HFFc6 (cell line): Measurements from ENCODE around the gene HIPK2. TPM values are rescaled to one million over a fixed set of nuclear protein-coding genes. Genes with fewer than 3 reads are reported as not detected.

Experiments
- DNase-seq: peaks from one replicate; pipeline ENCODE4 v3.0.0-alpha.2; 2018
- H3K27ac Mint-ChIP-seq: 2 replicates; pipeline ENCODE4 v1.8.0; 2020; ENCODE audit warnings: mild to moderate bottlenecking, mixed read lengths
- H3K27me3 Mint-ChIP-seq: 2 replicates; pipeline ENCODE4 v1.8.0; 2021; ENCODE audit warnings: mild to moderate bottlenecking, moderate library complexity, mixed read lengths; ENCODE audit not compliant: insufficient read depth
- H3K36me3 Mint-ChIP-seq: 2 replicates; pipeline ENCODE4 v1.8.0; 2021; ENCODE audit warnings: low read depth, mixed read lengths
- H3K4me1 Mint-ChIP-seq: 2 replicates; pipeline ENCODE4 v1.8.0; 2020; ENCODE audit warnings: low read depth, mixed read lengths
- H3K4me3 Mint-ChIP-seq: 2 replicates; pipeline ENCODE4 v1.8.0; 2020; ENCODE audit warnings: mild to moderate bottlenecking, moderate library complexity, mixed read lengths
- H3K9me3 Mint-ChIP-seq: 2 replicates; pipeline ENCODE4 v1.8.0; 2020; ENCODE audit warnings: mild to moderate bottlenecking, mixed read lengths
- CTCF ChIP-seq: fragments of 200-600 bp; sonication (generic); IDR thresholded peaks from 2 replicates; pipeline ENCODE4 v1.5.0; 2021; ENCODE audit warnings: antibody characterized with exemption, mild to moderate bottlenecking
- total RNA-seq, 6 experiments: library from RNA; stranded (reverse); fragmentation: NEBNext Ultra II Directional; extraction: Animal tissue kit (Norgen Biotek cat#: 25700); gene quantifications; 2 replicates in 1 of 6; 3 replicates in 5 of 6; pipeline ENCODE4 v1.2.3, GENCODE V29; 2021

The HIPK2 gene
- total RNA-seq, 6 experiments from 2014 or later: 14.6 to 33.4 (median 31.4) TPM

- H3K27ac Mint-ChIP-seq: peak overlapping the region; percentile 40; the same call in 1 of the 2 replicates
- DNase-seq: no peak
- 0 out of 2 replicates have a peak overlapping the region, but pooled peaks have one; percentile 1 for H3K4me3 Mint-ChIP-seq
- no peaks in the 10 kb centered on the region for H3K9me3 Mint-ChIP-seq
- peaks cover 61% of the 10 kb centered on the region for H3K4me1 Mint-ChIP-seq
- TF ChIP-seq CTCF: no peak
- peaks cover 21% of the 10 kb centered on the region for H3K36me3 Mint-ChIP-seq
- peaks cover 2% of the 10 kb centered on the region; the same call in 1 of the 2 replicates for H3K27me3 Mint-ChIP-seq
Measured at GRCh38 chr7:139763330-139763729, 14.5 kb downstream of the HIPK2 start.

- peak overlapping the region; percentile 40 for H3K27ac Mint-ChIP-seq
- H3K36me3 Mint-ChIP-seq: peaks cover 21% of the 10 kb centered on the region
- peak; percentile 19 for DNase-seq
- TF ChIP-seq CTCF: no peak
- peaks cover 57% of the 10 kb centered on the region for H3K4me1 Mint-ChIP-seq
- H3K27me3 Mint-ChIP-seq: peaks cover 2% of the 10 kb centered on the region; the same call in 1 of the 2 replicates
- H3K9me3 Mint-ChIP-seq: no peaks in the 10 kb centered on the region
- 0 out of 2 replicates have a peak overlapping the region, but pooled peaks have one; percentile 1 for H3K4me3 Mint-ChIP-seq
Measured at GRCh38 chr7:139762886-139763285, 14.9 kb downstream of the HIPK2 start.

GRCh38 chr7:139758388-139758787 lies 19.4 kb downstream of the HIPK2 start:
- H3K27ac Mint-ChIP-seq: no peak overlapping the region
- H3K36me3 Mint-ChIP-seq: peaks cover 23% of the 10 kb centered on the region
- H3K4me1 Mint-ChIP-seq: peaks cover 46% of the 10 kb centered on the region
- DNase-seq: no peak
- H3K4me3 Mint-ChIP-seq: no peak overlapping the region
- no peaks in the 10 kb centered on the region for H3K9me3 Mint-ChIP-seq
- H3K27me3 Mint-ChIP-seq: no peaks in the 10 kb centered on the region
- TF ChIP-seq CTCF: no peak

- Mint-ChIP-seq H3K9me3 (no peaks in the 10 kb centered on the region), H3K4me1 (peaks cover 46% of the 10 kb centered on the region), H3K4me3 (no peak overlapping the region), H3K36me3 (peaks cover 23% of the 10 kb centered on the region), H3K27me3 (no peaks in the 10 kb centered on the region), H3K27ac (no peak overlapping the region)
- no peak for DNase-seq
- TF ChIP-seq CTCF: no peak
Measured at GRCh38 chr7:139757968-139758367, 19.8 kb downstream of the HIPK2 start.

- Mint-ChIP-seq H3K4me1 (peaks cover 20% of the 10 kb centered on the region), H3K27ac (no peak overlapping the region), H3K27me3 (no peaks in the 10 kb centered on the region), H3K4me3 (no peak overlapping the region), H3K9me3 (no peaks in the 10 kb centered on the region), H3K36me3 (peaks cover 17% of the 10 kb centered on the region)
- DNase-seq: no peak
- no peak for TF ChIP-seq CTCF
Measured at GRCh38 chr7:139753693-139754111, 24.1 kb downstream of the HIPK2 start.
